ENCODE results near the gene LDLRAD4.

The LDLRAD4 gene

GRCh38 chr18:13368080-13368813, 149.7 kb downstream of the LDLRAD4 start:
- DNase-seq (ENCODE audit: low read depth) = no peak
- TF ChIP-seq, protein P1, sequence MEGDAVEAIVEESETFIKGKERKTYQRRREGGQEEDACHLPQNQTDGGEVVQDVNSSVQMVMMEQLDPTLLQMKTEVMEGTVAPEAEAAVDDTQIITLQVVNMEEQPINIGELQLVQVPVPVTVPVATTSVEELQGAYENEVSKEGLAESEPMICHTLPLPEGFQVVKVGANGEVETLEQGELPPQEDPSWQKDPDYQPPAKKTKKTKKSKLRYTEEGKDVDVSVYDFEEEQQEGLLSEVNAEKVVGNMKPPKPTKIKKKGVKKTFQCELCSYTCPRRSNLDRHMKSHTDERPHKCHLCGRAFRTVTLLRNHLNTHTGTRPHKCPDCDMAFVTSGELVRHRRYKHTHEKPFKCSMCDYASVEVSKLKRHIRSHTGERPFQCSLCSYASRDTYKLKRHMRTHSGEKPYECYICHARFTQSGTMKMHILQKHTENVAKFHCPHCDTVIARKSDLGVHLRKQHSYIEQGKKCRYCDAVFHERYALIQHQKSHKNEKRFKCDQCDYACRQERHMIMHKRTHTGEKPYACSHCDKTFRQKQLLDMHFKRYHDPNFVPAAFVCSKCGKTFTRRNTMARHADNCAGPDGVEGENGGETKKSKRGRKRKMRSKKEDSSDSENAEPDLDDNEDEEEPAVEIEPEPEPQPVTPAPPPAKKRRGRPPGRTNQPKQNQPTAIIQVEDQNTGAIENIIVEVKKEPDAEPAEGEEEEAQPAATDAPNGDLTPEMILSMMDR (conservative IDR thresholded peaks at IDR 0.05; ENCODE audit: low read depth, low read length) = no peak
- no peak overlapping the region for H3K4me3 ChIP-seq (ENCODE audit: low read length)

- no peak overlapping the region for H3K4me3 ChIP-seq (ENCODE audit: low read length)
- no peak for DNase-seq (ENCODE audit: low read depth)
- TF ChIP-seq, protein P1 (conservative IDR thresholded peaks at IDR 0.05; ENCODE audit: low read depth, low read length) = no peak
These were observed 150.8 kb downstream of the LDLRAD4 start for GRCh38 chr18:13369353-13369752.

DNA sequence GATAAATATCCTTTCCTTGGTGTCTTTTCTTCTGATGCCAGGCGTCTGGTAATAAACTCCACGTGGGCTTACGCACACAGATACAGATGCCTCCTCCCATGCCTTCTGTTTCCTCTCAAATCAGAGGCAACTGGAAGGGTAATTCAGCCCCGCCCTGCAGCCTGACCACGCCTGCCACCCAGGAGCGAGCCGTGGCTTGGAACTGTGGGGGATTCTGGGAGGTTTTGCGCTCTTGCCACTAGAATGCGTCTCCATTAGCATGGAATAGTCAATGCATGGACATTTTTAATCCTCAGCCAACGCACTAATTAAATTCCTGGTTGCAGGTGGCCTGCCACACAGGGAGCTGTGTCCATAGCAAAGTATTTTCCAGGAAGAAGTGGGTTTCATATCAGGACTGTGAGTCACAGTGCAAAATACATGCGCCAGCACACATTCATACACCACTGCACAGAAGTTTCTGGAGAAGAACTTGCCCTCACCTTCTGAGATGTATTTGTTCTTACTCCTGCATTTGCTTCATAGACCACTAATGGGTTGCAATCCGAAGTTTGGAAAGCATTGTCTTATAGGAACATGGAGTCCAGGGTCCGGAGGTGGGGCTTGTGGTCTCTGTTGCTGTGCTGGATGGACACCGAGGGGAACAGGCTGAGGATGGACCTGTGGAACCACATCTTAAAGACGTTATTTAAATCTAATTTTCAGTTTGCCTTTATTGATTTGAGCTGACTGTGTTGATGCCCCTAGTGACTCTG, 151.4 kb downstream of the LDLRAD4 start:
- no peak for DNase-seq (ENCODE audit: low read depth)
- TF ChIP-seq, protein P1 (conservative IDR thresholded peaks at IDR 0.05; ENCODE audit: low read depth, low read length) = no peak
- H3K4me3 ChIP-seq (ENCODE audit: low read length) = no peak overlapping the region

- no peak overlapping the region for H3K4me3 ChIP-seq (ENCODE audit: low read length)
- TF ChIP-seq, protein P1 (conservative IDR thresholded peaks at IDR 0.05; ENCODE audit: low read depth, low read length) = no peak
- no peak for DNase-seq (ENCODE audit: low read depth)
These were observed 152.6 kb downstream of the LDLRAD4 start for GRCh38 chr18:13370995-13371625.

DNA sequence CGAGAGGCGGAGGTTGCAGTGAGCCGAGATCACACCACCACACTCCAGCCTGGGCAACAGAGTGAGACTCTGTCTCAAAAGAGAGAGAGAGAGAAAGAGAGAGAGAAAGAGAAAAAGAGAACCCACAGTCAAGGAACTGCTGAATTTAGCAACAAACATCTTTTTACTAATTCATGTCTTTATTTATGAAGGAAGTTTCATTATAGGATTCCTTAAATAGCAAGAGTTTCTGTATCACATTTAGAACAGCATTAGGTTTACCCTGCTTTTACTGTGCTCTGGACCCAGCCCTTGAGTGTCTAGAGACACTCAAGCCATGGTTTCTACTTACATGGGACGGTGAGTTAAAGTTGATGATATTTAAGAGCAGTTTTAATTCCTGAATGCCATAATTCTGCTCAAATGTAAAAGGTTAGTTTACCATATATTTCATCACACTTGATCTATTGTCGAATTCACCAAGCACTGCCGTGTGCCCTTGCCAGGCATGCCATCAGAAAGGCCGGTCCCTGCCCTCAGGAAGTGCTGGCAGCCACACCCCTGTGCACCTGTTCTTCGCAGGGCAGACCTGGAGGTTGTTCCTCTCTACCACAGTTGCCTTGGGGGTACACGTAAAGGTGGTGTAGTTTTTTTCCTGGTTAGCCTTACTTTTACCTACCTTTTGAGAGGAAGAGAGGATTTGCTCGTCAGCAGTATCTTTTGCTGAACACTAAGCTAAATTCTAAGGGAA, 153.3 kb downstream of the LDLRAD4 start:
- TF ChIP-seq, protein P1 (conservative IDR thresholded peaks at IDR 0.05; ENCODE audit: low read depth, low read length) = no peak
- no peak overlapping the region for H3K4me3 ChIP-seq (ENCODE audit: low read length)
- no peak for DNase-seq (ENCODE audit: low read depth)

DNA sequence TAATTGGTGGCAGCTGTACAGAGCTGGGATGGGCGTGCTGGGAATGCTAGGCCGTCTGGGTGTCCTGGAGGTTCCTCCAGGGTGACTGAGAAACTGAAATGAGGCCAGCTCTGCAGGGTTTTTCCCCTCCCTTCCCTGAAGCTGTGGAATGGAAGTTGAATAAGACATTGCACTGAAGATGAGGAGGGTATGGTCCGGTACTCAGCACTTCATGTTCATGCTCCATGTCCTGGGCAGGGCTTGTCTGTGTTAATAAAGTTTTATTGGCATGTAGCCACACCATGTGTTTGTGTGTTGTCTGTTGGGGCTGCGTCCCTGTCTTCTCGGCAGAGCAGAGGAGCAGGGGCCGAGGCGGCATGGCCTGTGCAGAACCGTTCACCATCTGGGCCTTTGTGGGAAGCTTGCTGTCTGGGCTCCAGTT, 154.0 kb downstream of the LDLRAD4 start:
- TF ChIP-seq, protein P1 (conservative IDR thresholded peaks at IDR 0.05; ENCODE audit: low read depth, low read length) = no peak
- DNase-seq (ENCODE audit: low read depth) = no peak
- no peak overlapping the region for H3K4me3 ChIP-seq (ENCODE audit: low read length)

Measured in retinal pigment epithelial cell (primary cell).